GM12891 (cell line): ENCODE results near the gene TMEM33.

Experiments
- POLR2A ChIP-seq: IDR thresholded peaks from 2 replicates; pipeline ENCODE4 v1.6.1; 2011; ENCODE audit warnings: low read depth, low read length, control low read depth
- POLR2AphosphoS5 ChIP-seq: IDR thresholded peaks from 2 replicates; pipeline ENCODE4 v1.6.1; 2011; ENCODE audit warnings: low read depth, low read length, control low read depth

DNA sequence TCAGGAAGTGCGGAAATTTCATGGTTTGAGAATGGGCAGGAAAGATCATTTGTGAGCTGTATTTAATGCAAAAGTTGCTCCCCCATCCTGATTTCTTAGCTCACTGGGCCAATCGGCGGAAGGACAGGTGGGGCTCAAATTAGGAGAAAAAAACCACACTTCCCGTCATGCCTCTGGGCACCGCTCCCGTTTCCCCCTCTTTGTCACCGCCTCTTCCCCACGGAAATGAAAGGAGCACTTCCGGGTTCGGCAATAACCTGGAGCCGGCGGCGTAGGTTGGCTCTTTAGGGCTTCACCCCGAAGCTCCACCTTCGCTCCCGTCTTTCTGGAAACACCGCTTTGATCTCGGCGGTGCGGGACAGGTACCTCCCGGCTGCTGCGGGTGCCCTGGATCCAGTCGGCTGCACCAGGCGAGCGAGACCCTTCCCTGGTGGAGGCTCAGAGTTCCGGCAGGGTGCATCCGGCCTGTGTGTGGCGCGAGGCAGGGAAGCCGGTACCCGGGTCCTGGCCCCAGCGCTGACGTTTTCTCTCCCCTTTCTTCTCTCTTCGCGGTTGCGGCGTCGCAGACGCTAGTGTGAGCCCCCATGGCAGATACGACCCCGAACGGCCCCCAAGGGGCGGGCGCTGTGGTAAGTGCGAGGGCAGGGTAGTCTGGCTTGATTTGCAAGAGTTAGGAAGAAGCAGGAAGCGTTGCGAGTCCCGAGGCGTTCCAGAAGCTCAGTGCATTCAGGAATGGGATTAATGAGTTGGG lies at the start of gene TMEM33:
- peak; percentile 84 for TF ChIP-seq POLR2A
- peak; percentile 90 for TF ChIP-seq POLR2AphosphoS5
